ENCODE results near the gene SOCS3.

The SOCS3 gene

GRCh38 chr17:78307887-78308638, 51.8 kb downstream of the SOCS3 start:
- no peak for DNase-seq (ENCODE audit: low spot score)

- DNase-seq (ENCODE audit: low spot score), result no peak
Measured at GRCh38 chr17:78306913-78307312, 53.0 kb downstream of the SOCS3 start.
